Islet precursor cell (in vitro differentiated cells): ENCODE data around the gene SERHL2.
"Not testable (repeated sequence)": the region's sequence is repeated elsewhere in the genome, so short reads cannot be mapped to it uniquely, and the experiment has no call there.

ENCODE experiments used
- DNase-seq: peaks from one replicate; pipeline ENCODE4 v3.0.0-alpha.2; 2018

Gene SERHL2

DNA sequence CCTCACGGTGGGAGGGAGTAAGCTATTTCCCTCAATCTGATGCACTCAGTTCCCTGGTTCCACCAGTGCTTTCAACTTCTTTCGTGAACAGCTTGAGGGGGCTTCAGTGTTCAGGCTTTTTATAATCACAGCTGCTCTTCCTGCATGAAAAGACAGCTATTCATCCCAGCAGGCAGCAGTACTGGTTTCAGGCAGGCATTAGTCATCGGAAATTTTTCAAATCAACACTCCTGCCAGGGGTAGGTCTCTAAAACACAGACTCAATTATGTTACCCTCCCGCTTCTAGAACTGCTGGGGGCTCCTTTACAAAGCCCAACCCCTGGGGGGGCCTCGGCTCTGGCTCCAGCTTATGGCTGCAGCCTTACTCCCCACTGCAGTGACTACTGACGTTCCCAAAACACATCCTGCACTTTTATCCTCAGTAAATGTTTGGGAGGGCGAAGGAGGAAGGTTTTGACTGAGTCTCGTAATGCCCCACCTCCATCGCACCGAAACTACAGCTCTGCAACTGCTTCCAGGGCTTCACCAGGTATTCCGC is 55.1 kb downstream of the SERHL2 start:
- DNase-seq, result peak; percentile 78

DNA sequence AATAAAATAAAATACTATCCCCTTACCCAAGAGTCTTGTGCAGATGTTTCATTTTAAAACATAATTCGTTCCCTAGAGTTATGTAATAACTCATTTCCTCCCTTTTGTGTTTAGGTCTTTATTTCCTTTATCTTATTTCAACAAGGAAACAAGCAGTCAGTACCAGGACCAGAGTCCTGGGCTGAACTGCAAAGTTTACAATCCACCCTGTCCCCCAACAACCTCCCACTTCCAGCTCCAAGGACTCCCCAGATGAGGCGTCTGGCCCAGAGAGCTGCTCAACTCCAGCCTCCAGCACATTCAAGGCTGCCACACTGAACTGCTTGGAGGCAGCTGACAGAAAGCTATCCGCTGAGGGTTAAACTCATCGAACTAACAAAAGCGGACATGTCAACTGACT is 56.4 kb downstream of the SERHL2 start:
- DNase-seq, result peak; percentile 43

DNA sequence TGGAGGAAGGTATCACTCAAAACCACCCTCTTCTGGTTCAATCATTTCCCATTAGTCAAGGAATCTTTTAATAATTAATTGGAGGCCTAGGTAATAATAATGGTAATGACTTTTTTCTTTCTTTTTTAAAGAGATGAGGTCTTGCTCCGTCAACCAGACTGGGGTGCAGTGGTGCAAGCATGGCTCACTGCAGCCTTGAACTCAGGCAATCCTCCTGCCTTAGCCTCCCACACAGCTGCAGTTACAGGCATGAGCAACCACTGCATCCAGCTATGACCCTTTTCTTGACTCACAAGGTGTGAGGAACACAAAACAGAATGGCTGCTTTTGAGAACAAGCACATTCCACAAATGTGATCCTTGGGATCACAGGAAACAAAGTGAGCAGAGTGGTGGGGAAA is 57.3 kb downstream of the SERHL2 start:
- DNase-seq, result peak; percentile 40

DNA sequence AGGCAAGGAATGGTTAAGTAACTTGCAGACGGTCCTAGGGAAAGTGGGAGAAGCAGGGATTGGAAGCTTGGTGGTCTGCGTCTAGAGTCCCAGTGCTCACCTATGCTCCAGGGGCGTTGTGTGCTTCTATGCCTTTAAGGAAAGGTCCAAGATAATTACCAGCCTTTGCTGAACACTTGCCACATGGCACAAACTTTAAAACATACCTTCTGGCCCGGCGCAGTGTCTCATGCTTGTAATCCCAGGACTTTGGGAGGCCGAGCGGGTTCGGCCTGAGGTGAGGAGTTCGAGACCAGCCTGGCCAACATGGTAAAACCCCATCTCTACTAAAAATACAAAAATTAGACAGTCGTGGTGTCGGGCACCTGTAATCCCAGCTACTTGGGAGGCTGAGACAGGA is 58.6 kb downstream of the SERHL2 start:
- no peak for DNase-seq

DNA sequence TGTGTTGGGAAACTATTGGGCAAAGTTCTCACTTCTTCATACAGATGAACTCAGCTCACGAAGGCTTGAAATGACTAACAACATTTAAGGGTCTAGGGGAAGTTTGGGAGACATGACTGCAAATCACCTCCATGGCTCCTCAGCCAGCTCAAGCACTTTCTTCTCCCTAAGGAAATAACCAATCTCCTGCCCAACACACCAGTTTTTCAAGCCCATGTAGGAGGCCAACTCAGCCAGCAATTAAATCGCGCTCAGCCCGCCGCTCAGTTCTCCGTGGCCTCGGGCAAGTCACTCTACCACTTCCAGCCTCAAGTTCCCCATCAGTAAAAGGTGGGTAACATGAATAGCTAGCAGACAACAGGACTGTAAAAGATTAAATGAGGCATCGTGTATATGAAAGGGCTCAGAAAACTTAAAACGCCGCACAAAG is 60.1 kb downstream of the SERHL2 start:
- DNase-seq, result peak; percentile 76

DNA sequence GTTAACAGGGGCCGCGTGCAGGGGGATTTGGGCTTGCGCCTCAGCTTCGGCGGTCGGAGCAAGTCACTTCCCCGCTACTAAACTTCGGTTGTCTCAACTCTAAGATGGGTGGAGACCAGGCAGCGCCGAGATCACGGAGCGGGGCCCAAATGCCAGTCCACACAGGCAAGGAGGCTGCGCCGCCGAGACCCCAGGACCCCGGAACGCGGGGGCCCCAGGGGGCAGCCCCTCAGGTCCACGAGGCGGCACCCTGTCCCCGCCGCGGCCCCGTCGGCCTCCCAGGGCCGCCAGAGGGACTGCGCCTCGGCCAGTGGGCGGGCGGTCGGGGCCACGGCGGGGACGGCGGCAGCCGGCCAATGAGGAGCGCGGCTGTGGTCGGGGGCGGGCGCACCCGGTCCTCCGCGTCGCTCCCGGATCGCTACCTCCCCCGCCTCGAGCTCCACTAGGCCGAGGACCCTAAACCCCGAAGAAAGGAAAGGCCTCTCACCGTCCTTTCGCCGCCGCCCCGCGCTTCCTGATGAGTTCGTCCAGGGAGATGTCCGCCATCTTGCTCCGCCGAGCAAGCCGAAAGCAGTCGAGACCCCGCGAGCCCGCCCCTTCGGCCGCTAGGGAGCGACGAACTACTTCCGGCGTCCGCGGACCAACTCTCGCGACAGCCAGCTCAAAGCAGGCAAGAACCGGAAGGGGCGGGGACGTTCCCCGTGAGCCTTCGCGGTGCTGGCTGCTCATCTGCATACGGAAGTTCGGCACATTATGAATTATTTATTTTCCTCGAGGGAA is 60.7 kb downstream of the SERHL2 start, which contains the start of gene POLDIP3:
TSS of gene POLDIP3 (minus strand) at position 572 of the 780 bp plus-strand sequence. CDS start at position 546, 26 bp downstream.
- peak; percentile 99 for DNase-seq

DNA sequence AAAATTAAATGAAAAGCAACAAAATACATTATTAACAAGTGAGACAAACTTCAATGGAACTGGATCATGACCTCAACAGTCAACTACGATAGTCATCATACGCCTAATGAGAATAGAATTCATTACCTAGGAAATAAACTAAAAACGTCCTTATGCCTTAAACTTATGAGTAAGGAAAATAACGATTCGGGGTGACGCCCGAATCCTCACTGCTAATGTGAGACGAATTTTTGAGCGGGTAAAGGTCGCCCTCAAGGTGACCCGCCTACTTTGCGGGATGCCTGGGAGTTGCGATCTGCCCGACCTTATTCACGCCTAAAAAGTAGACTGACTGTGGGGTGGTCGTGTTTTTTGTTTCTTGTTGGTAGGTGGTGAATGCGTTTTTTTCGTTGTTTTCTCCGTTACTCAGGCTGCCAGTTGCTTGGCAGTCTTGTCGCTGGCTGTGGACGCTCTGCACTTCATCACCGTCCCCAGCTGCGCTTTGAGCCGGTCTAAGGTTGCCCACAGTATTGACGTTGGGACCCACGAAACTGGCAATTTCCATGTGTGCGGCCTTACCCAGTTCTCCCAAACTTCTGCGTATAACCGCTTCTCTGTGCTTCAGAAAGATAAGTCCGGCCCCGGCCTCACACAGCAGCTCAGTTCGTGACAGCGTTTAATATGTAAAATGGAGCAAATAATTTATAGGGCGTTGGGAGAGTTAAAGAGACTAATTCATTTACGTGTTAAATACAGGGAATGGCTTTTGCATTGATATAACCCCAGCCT is 61.5 kb downstream of the SERHL2 start:
- DNase-seq, result peak; percentile 99

DNA sequence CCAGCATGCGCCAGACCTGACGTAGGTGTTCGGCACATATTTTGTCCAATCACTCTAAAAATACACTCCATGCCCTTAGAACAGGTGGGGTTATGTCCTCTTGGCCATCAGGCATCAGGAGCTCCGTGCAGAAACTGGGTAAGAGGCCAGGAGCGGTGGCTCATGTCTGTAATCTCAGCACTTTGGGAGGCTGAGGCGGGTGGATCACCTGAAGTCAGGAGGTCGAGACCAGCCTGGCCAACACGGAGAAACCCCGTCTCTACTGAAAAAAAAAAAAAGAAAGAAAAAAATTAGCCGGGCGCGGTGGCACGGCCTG is 62.1 kb downstream of the SERHL2 start:
- DNase-seq, result not testable (repeated sequence)

DNA sequence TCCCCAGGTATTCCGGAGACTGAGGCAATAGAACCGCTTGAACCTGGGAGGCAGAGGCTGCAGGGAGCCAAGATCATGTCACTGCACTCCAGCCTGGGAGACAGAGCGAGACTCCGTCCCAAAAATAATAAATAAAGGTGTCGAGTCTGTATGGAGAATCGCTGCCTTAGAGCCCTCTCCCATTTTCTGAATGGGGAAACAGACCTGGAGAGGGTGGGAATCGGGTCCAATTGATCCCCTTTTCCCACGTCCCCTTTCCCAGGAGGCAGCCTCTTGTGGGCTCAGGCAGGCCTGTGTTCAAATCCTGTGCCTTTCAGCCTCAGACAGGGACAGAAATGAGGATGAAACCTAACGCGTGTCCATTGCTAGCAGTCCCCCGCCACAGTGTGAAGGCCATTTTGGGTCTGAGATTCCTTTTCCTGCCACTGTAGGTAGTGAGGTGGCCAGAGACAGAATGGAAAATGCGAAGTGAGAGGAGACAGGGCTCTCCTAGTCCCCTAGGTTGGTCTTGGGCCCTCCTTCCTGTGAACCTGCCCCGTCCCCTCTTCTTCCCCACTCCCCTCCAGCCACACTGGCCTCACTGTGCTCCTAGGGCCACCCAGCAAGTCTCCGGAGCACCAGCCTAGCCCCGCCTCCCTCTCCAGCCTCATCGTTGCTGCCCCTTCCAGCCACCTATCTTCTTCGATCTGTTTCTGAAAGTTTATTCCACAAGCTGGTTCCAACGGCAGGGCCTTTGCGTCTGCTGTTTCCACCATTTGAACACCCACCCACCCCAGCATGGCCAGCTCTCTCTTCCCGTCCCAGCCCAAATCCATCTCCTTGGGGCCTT is 63.6 kb downstream of the SERHL2 start:
- DNase-seq, result no peak

DNA sequence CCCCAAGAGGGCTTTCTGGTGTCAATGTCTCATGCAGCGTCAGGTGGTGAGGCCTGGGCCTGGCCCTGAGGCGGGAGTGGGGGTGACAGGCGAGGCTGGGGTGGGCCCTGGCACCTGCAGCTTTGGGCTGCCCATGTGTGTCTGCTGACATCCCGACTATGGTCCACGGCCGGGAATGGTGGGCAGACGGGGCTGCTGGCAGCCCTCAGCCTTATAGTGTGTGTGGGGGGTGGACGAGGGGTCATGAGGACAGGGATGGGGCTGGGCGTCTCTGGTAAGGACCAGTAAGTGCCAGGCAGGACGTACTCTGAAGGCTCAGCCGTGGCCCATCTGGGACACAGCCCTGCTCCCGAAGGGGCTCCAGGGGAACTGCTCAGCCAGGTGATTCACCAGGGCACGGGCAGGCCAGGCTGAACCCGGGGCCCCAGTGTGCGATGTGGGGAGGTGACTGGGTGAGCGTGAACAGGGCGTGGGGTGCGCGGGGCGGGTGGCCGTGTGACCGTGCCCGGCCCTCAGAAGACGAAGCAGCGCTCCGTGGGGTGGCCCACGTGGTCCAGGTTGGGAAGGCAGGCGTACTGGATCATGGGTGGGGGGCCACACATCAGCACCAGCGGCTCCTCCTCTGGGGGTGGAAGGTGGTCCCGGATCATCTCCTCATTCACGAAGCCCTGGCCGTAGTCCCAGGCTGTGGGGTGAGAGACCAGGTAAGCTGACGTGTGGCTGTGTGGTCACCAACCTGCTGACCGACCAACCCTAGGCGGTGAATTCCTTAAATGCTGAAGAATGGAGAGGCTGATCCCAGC is 65.7 kb downstream of the SERHL2 start:
- no peak for DNase-seq

DNA sequence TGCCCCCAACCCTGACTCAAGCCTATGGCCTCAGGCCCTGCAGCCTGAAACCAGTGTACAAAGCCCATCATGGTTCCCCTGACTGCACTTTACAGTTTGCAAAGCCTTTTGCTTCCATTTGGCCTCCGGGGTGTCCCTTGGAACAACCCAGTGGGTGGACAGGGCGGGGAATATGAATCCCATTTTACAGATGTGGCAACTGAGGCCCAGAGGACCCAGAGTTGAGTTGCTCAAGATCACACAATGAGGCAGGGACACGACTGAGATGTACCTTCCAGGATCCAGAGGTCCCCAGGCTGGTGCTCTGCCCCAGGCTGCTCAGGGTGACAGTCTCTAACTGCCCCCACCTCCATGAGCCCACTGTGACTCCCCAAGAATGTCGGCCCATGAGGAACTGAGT is 66.3 kb downstream of the SERHL2 start:
- no peak for DNase-seq

DNA sequence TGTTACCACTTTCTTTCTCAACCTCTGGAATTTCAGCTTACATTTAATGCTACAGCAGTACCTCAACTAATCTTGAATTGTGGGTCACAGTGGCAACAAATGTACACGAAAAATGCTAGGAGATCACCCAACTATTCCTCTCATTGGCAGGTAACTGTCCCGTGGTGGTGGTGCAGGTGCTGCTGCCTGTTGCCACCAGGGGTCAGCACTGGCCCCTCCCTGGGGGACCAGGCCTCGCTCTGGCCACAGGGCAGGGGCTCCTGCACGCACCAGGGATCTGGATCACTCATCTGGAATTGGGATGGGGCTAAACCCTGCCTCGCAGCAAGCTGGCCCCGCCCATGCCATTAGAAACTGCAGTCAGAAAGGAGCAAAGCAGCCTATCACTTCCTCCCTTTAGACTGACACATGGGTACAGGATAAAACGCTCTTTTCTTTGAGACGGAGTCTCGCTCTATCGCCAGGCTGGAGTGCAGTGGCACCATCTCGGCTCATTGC is 67.8 kb downstream of the SERHL2 start:
- DNase-seq, result peak; percentile 96

DNA sequence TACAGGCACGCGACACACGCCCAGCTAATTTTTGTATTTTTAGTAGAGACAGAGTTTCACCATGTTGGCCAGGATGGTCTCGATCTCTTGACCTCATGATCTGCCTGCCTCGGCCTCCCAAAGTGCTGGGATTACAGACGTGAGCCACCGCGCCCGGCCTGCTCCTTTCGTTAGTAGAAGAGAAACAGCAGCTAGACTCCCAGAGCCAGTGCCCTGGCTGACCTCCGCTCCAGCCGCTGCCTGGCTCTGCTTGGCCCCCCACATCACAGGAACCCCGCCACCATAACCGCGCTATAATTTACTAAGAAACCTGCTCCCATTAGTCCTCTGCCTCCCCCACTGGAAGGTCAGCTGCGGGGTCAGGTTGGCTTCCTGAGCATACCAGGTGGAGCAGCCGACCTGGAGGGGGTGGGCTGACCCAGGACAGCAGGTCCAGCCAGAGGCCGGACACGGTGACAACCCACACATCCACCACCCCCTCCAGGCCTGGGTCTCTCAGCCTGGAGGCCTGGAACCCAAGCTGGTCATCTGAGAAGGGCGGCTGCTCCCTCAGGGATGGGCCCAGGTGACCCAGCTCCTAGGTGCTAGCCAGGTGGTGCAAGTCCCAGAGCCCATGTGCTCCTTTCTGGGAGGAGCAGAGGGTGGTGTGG is 68.4 kb downstream of the SERHL2 start:
- DNase-seq, result peak; percentile 56

DNA sequence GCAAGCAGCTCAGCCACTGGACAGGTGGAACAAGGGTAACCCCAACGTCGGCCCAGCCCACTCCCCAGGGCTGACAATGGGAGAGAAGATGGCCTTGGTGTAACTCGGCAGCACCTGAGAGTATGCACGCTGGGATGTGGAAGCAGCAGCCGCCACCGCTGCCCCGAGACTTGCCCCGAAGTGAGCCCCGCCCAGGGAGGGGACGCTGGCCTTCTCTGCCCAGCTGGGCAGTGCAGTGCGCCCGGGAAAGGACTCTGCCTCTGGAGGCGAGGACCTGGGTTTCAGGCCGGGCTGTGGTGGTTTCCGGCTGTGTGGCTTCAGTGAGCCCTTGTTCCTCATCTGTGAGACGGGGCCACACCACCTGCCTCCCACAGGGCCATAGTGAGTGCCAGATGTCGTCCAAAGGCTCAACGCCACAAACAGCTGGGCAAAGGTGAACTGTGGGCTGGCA is 69.6 kb downstream of the SERHL2 start:
- no peak for DNase-seq
